ENCODE measurements around the gene CHST15. TPM values are rescaled to one million over a fixed set of nuclear protein-coding genes. Genes with fewer than 3 reads are reported as not detected.
A peak's percentile ranks its signal among the peaks of the same experiment; 100 is the strongest.

CHST15 gene
- total RNA-seq, 1 donor from 2014 or later = 12.5 TPM

DNA sequence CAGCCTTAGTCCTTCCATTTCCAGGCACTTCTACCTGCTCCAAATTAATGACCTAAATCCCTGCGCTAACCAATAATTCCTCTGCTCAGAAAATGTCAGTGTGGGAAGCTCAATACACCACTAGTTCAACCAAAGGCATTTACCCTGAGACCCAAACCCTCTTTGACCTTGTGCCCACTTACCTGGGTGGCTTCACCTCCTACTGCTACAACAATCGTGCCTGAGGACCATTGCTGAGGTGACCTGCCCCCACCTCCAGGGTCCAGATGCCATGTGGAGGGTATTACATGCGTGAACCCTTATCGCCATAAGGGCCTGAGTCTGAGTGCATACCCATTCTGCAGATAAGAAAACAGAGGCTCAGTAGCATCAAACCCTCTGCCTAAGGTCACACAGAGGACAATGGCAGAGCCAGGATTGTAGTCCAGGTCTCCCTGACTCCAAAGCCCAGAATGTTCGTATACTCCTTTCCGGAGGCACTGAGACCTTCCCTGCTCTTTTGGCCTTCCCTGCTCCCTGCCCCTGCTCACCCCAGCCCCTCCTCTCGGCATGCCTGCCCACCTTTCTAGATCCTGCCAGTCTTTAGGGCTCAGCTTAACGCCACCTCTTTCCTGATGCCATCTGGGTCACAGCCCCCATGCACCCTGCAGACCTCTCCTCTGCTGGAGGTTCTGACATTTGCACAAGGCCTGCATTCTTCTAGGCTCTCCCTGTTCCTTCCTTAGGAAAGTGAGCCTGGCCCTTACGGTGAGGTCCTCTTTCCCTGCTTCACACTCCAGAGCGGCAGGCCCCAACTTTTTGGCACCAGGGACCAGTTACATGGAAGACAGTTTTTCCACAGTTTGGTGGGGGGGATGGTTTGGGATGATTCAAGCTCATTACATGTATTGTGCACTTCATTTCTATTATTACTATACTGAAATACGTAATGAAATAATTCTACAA is 94.9 kb downstream of the CHST15 start:
- no peak for DNase-seq (ENCODE audit: low spot score)

DNA sequence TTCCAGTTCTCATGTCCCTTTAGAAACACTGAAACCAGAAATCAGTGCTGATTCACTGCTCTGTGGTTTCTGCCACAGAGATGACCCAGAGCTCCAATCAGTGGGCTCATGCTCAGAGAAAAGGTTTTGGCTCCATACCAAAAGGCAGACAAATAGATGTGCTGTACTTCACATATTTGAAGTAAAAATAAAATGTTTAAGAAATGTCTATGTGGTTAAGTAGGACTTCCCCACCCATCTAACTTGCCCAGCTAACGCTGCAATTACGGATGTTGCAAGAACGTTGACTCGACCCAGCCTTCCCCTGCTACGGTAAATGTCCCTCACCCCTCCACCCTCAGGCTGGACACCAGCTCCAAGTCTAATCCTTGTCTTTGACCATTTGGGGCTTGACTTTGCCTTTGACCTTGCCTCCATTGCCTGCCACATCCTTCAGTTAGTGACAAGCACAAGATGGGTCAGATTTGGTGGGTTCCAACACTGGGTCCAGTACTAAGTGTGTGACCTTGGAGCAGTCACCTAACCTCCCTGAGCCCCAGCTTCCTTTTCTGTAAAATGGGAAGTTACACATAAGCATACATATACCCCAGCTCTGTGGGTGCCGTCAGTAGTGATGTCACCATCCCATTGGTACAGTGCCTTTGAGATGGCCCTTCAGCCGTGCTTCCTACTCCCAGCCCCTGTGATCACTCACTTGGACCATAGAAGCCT is 95.8 kb downstream of the CHST15 start:
- DNase-seq (ENCODE audit: low spot score) = peak; percentile 77

DNA sequence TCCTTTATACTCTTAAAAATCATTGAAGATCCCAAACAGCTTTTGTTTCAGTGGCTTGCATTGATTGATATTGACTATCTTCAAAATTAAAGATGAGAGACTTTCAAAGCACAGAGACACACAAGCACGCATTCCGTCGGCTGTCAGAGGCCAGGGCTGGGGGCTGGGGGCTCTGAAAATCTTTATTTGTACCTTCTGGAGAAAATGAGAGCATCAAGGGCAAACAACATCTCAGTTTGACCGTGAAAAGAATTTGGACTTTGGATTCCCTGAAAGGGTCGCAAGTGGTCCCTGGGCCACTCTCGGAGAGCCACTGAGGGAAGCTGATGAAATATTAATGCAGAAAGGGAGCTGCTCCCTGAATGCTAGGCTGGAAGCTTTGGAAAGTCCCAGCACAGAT is 96.4 kb downstream of the CHST15 start:
- no peak for DNase-seq (ENCODE audit: low spot score)

DNA sequence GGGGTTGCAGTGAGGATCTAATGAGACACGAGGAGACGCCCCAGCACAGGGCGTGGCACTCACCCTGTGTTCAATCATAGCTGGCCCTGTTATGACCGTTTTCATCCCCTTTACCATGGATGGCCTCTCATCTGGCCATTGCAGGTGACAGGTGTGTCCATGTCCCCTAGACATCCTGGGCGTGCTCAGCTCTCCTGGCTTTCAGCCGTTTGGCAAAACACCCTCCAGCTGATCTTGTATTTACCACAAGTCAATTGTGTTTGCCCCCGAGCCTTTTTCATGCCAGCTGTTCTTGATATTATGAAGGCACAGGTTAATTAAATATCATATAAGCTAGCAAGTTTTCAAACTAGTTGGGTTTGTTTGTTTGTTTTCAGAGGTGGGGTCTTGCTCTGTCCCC is 97.1 kb downstream of the CHST15 start:
- no peak for DNase-seq (ENCODE audit: low spot score)

DNA sequence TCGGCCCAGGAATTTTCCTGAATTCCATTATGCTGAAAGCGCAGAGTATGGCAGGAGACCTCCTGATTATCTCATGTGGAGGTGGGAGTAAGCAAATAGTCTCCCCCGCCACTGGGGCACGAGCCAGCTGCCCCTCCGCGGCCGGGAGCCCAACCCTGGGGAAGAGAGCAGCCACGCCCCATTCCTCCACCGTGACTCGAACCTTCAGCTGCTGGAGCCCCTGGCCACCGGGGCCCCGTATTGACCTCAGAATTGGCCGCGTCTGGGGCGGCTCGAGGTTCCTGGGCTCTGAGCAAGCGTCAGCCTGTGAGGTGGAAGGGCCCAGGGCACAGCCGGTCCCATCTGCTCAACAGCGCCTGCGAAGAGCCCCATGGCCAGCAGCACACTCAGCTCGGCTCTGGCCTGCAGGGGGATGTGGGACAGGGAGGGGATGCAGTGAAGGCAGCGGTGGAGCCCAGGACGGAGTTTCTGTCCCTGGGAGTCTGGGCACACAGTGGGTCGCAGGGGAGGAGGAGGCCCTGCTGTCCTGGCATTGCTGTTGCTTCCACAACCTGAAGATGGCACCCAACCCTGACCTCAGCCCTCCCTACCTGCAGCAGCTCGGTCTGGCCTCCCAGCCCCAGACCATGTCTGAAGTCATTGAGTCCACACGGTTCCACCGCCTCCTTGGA is 97.8 kb downstream of the CHST15 start:
- peak; percentile 50 for DNase-seq (ENCODE audit: low spot score)

DNA sequence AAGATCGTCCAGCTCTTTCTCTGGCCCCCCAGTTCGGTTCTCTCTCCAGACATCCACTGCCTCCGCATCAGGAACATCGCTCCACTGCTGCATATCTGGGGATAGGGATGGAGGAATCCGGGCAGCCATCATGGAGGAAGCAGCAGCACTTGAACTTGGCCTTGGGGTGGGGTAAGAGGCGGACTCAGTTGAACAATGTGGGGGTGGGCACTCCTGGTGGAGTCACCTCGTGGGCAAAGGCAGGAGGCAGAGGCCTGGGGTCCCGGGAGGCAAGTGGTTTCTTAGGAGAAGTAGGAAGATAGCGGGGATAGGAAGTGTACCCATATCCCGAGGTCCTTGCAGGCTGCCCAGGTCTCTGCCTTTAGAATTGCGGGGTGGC is 98.3 kb downstream of the CHST15 start:
- DNase-seq (ENCODE audit: low spot score) = no peak

DNA sequence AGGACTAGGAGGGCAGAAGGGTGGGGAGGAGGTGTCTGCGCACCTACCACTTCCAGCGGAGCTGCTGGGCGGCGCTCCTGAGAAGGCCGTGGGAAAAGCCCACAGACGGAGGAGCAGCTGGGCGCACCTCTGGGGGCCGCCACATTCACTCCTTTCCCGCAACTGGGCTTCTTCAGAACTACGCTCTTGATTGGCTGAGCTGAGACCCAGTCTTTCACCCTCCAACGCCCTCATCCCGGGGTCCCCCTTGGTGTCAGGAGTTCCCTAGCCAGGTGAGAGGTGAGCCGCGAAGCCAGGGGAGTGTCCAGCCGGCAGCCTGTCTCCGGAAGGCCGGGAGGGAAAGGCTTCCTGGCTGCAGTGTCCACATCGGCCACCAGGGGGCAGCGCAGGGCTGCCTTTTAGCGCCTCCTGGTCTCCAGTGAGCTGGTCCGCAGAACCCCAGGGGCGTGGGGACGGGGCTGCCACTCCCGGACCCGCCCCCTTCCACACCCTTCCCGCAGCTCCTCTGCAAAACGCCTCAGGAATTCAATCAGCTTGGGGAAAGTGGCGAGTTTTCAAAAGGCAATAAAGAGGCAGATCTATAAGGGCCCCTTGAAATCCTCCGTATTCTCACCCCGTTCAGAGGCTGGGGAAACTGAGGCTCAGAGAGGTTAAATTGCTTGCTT is 98.8 kb downstream of the CHST15 start:
- peak; percentile 87 for DNase-seq (ENCODE audit: low spot score)

DNA sequence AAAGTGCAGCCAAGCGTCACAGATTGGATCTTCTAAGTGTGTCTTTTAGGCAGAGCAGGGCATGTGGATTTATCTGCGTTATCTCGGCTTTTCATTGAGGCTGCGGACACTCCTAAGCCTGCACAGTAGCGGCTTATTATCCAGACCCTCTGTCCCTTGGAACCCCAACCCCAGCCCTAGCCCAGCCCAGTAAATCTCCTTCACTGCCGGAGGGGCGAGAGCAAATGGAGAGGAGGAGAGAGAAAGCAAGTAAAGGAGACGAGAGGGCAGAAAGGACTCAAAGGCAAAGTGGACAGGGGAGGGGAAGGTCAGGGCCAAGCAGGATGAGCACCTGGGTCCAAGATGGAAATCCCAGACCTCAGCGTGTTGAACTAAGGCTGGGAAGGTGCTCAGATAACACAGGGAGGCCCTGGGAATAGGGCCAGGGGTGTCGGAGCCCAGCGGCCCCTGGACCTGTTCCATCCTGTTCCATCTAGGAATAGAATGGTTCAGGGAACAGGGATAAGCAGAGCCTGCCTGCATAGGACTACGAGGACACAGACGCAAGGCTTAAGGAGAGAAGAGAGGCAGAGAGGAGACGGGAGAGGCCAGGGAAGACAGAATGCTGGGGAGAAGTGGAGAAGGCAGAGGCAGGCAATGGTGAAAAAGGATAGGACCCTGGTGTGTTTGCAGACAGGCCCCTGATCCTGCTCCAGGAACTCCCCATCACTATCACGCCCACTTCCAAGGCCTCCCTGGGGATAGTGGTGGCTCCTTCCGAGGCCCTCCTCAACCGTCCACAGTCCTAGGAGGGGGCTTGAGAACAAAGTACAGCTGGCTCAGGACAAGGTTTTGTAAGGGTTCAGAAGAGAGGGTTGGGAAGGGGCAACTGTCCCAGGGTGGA is 99.6 kb downstream of the CHST15 start:
- no peak for DNase-seq (ENCODE audit: low spot score)

DNA sequence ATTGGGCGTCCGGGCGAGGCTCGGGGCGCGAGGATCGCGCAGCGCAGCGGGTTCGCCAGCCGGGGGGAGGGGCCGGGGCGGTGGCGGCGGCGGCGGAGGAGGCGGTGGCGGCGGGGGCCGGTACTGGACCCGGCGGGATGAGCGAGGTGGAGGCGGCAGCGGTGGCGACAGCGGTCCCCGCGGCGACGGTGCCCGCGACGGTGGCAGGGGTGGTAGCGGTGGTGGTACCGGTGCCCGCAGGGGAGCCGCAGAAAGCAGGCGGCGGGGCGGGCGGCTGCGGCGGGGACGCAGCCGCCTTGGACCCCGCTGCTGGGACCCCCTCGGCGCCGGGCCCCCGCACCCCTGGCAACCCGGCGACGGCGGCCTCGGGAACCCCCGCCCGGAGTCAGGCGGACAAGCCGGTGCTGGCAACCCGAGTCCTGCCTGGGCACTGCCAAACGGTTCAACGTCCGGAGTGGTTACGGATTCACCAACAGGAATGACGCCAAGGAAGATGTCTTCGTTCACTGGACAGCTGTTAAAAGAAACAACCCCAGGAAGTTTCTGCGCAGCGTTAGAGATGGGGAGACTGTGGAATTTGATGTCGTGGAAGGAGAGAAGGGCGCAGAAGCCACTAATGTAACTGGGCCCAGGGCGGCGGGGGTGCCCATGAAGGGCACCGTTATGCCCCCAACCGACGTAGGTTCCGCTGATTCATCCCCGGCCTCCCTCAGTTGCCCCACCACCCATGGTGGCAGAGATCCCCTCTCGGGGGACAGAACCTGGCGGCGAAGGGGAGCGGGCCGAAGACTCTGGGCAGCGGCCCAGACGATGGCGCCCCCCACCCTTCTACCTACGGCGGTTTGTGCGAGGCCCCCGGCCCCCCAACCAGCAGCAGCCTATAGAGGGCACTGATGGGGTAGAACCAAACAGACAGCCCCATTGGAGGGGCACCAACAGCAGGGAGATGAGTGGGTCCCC is 101.5 kb downstream of the CHST15 start:
- no peak for DNase-seq (ENCODE audit: low spot score)

DNA sequence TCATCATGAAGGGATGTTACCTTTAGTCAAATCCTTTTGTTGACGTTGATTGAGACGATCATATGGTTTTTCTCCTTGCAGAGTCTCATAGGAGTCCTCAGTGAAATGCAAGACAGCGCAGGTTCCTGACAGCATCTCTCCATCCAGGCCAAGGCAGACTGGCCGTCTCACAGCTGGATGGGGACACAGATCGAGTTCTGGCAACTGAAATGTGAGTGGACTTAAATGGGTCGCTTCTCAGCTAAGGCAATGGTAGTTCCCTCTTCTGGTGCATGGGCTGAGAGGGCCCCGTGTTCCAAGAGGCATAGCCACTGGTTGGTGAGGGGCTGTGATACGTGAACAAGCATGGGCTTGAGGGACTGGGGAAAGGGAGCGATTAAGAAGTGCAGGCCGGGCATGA is 102.5 kb downstream of the CHST15 start:
- no peak for DNase-seq (ENCODE audit: low spot score)

DNA sequence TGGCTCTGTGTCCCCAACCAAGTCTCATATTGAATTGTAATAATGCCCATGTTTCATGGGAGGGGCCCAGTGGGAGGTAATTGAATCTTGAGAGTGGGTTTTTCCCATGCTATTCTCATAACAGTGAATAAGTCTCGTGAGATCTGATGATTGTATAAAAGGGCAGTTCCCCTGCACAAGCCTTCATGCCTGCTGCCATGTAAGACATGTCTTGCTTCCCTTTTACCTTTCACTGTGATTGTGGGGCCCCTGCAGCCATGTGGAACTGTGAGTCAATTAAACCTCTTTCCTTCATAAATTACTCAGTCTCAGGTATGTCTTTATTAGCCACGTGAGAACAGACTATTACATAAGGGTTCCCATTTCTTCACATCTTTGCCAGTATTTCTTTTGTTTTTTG is 104.7 kb downstream of the CHST15 start:
- DNase-seq (ENCODE audit: low spot score) = no peak

DNA sequence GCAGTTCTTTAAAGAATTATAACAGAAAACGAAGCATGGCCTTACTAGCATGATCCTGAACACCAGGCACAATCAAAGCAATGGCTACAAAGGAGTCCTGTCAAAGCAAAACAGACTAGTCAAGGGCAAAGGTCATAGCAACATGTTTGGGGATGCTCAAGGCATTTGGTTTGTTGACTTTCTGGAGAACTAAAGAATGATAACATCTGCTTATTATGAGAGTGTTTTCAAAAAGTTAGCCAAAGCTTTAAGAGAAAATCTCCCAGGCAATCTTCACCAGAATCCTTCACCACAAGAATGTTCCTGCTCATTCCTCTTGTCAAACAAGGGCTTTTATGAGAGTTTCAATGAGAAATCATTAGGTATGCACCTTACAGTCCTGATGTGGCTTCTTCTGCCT is 106.7 kb downstream of the CHST15 start:
- DNase-seq (ENCODE audit: low spot score) = no peak

DNA sequence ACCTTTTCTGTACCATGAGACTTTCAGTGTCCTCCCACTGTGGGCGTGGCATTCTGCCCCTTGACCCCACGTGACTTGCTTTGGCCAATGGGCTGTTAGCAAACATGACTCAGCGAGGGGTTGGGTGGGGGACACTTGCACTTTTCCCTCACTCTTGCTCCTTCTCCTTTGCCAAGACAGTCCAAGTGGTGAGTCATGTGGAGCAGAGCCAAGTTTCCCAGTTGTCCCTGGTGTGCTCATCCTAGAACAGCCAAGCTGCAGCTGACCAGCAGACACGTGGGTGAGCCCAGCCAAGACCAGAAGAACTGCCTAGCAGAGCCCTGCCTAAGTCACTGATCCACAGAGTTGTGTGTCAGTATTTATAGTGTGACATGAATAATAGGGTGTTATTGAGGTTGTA is 119.0 kb downstream of the CHST15 start:
- DNase-seq (ENCODE audit: low spot score) = no peak

DNA sequence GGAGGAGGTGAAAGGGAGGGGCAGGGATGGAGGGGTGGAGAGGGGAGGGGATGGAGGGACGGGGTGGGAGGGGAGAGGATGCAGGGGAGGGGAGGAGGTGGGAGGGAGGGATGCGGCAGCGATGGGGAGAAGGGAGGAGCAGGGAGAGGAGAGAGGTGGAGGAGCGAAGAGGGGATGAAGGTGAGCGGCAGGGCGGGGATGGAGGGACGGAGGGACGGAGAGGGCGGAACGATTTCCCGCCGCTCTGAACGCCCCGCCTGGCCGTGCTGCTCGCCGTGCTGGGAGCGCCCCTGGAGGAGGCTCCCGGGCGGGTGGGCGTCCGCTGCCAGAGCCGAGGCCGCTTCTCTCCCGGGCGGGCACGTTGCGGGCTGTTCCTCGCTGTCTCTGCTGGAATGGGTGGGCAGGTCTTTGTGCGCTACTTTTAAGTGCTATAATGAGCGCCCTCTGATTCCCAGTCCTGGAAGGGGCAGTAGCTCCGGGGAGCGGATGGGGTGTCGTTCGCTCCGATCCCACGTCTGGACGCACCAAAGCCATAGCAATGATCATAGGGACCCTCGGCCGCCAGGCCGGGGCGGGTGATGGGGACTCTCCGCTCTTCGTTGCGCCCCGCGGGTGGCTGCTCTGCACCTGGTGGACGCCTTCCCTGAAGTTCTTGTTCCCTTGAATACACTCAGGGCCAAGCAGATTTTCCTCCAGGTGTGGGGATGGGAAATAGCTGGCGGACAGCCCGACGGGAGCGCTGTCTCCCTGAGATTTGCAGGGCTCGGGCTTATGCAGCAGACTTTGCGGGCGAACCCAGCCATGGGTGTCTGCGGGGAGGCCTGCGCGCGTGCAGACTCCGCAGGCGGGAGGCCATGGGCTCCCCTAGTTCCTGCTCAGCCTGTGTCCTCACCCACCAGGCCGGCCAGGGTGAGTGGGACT is 120.7 kb downstream of the CHST15 start:
- no peak for DNase-seq (ENCODE audit: low spot score)

DNA sequence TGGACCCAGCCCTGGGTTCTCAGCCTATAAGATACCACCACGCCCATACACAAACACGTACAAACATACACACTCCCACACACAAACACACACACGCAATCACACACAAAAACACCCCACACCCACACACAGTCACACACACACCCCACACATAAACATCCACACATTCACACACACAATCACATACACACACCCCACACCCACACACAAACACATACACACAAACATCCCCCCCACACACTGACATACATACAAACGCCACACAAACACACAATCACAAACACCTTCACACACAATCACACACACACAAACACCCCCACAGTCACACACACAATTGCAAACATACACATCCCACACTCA is 122.5 kb downstream of the CHST15 start:
- no peak for DNase-seq (ENCODE audit: low spot score)

DNA sequence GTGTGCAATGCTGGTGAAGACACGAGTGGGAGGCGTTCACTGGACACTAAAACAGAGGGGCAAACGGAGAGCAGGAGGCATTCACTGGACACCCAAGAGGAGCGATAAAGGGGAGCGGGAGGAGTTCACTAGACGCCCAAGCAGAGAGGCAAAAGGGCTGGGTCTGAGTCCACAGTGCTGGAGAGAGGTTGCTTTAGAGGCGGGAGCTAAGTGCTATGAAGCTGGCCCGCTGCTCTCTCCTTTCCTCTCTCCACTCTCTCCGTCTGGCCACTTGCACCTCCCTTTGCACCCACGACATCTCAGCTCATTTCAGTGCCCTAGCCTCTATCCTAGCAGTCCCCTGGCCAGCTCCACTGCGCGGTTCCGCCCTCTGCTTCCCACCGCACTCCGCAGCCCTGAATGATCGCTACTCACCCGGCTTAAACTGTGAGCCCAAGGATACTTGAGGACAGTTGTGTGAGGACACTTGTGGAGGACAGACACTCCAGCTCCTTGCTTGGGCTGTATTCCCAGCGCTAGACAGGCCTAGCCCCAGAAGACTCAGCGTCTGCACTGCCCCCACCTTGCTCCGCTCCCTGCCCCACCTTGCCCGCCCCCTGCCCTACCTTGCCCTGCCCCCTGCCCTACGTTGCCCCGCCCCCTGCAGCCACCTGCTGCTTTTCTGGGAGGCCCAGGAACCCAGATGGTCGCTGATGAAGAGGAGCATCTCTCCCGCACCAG is 123.0 kb downstream of the CHST15 start:
- no peak for DNase-seq (ENCODE audit: low spot score)

DNA sequence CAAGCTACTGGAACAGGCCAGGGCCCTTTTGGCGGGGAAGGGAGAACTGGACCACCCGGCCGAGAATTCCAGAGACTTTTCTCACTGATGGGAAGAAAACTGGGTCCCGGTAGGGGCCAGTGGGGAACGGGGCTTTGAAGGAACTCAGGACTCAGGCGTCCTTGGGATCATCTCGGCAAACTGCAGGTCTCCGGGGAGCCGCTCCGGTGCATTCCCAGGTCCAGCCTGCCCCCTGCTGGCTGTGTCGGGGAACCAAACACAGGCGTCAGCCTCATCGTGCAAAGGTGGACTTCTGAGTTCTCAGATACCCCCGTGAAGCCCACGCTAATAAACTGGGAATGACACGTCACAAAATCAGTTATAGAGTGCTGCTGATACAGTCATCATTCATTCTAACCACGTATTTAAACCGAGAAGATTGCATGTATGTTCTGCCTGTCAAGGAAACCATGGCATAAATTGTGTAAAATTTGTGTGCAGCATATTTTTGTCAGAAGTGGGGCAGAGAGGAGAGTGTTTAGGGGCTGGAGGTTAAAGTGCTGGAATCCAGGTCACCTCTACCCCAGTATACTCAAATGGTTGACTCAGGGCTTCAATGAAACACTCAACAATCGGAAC is 125.7 kb downstream of the CHST15 start:
- peak; percentile 66 for DNase-seq (ENCODE audit: low spot score)

DNA sequence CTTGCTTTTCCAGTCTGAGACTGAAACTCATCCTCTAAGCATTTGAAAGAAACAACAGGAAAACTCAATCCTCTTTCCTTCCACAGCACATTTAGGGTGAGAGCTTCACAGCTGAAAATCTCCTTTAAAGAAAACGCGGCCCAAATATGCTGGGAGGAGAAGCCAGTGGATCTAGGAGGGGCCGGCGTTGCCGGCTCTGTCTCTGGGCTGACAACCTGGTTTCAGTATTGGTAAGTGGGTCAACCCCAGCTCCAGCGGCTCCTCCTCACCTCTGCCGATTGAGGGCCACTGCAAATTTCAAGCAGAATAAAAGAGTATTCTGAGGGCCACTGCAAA is 126.5 kb downstream of the CHST15 start:
- peak; percentile 35 for DNase-seq (ENCODE audit: low spot score)

Measured in umbilical cord (tissue), 2 donors.